Measurements from ENCODE around the gene ALPL.

DNA sequence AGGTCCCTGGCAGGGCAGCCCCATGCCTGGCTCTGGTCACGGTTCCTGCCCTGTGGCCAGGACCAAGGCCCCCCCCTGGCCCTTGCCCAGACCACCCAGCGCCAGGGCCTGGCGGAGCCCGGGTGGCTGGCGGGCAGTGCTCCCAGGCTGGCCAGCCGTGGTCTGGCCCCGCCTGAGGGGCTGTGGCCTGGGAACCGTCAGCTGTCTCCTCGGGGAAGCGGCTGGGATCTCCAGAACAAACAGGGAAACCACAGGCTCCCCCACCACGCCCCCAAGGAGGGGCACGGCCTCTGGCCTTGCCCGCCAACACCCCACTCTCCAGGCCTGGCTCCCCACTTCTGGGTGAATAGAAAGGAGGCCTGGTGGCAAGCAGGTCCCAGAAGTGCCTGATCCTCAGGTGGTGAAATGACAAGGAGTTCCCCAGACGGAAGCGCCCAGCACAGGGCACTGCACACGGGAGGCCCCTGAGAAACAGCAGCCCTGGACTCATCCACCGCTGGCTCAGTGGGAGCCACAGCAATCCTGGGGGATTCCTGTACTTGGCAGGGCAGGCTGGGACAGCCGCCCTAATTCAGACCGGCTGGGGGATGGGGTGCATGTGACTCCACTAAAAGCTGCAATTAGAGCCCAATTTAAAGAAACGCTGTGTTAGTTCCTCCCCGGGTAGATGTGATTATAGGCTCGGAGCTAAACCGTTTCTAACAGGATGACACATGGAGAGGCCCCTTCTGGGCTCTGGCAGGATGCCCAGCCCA lies 81.1 kb downstream of the ALPL start:
- TF ChIP-seq, protein P1, sequence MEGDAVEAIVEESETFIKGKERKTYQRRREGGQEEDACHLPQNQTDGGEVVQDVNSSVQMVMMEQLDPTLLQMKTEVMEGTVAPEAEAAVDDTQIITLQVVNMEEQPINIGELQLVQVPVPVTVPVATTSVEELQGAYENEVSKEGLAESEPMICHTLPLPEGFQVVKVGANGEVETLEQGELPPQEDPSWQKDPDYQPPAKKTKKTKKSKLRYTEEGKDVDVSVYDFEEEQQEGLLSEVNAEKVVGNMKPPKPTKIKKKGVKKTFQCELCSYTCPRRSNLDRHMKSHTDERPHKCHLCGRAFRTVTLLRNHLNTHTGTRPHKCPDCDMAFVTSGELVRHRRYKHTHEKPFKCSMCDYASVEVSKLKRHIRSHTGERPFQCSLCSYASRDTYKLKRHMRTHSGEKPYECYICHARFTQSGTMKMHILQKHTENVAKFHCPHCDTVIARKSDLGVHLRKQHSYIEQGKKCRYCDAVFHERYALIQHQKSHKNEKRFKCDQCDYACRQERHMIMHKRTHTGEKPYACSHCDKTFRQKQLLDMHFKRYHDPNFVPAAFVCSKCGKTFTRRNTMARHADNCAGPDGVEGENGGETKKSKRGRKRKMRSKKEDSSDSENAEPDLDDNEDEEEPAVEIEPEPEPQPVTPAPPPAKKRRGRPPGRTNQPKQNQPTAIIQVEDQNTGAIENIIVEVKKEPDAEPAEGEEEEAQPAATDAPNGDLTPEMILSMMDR (conservative IDR thresholded peaks at IDR 0.05; ENCODE audit: low read depth, low read length): no peak
- TF ChIP-seq EZH2 (IDR thresholded peaks at IDR 0.05; ENCODE audit: low read length, unreplicated experiment): no peak

Data from PC-3 (cell line).